AG09309 (cell line): Measurements from ENCODE around the gene MGAT4C.

Source experiments
- DNase-seq: peaks from one replicate; pipeline ENCODE4 v3.0.0-alpha.2; 2010; ENCODE audit warnings: low read depth
- H3K4me3 ChIP-seq: 2 replicates; pipeline ENCODE4 v1.5.1; 2011; ENCODE audit warnings: mild to moderate bottlenecking, low read depth, low read length, moderate library complexity; ENCODE audit not compliant: control insufficient read depth
- CTCF ChIP-seq: IDR thresholded peaks from 2 replicates; pipeline ENCODE4 v1.5.1; 2011; ENCODE audit warnings: mild to moderate bottlenecking, low read depth, low read length, inconsistent platforms; ENCODE audit not compliant: insufficient read depth, control insufficient read depth; ENCODE audit errors: missing control alignments

MGAT4C gene

GRCh38 chr12:85968606-85969005 lies 287.6 kb downstream of the MGAT4C start:
- H3K4me3 ChIP-seq: no peak overlapping the region
- TF ChIP-seq CTCF: no peak
- DNase-seq: no peak

GRCh38 chr12:85963326-85963725 lies 292.9 kb downstream of the MGAT4C start:
- DNase-seq: no peak
- no peak overlapping the region for H3K4me3 ChIP-seq
- no peak for TF ChIP-seq CTCF

- TF ChIP-seq CTCF: no peak
- no peak overlapping the region for H3K4me3 ChIP-seq
- DNase-seq: no peak
These were observed 300.1 kb downstream of the MGAT4C start for GRCh38 chr12:85956081-85956480.

- no peak for TF ChIP-seq CTCF
- H3K4me3 ChIP-seq: no peak overlapping the region
- no peak for DNase-seq
These were observed 301.1 kb downstream of the MGAT4C start for GRCh38 chr12:85955127-85955526.

GRCh38 chr12:85951823-85952222 lies 304.4 kb downstream of the MGAT4C start:
- DNase-seq: no peak
- TF ChIP-seq CTCF: no peak
- H3K4me3 ChIP-seq: no peak overlapping the region

GRCh38 chr12:85949253-85949652 lies 306.9 kb downstream of the MGAT4C start:
- no peak overlapping the region for H3K4me3 ChIP-seq
- TF ChIP-seq CTCF: no peak
- no peak for DNase-seq

GRCh38 chr12:85948340-85948739 lies 307.9 kb downstream of the MGAT4C start:
- H3K4me3 ChIP-seq: no peak overlapping the region
- no peak for DNase-seq
- no peak for TF ChIP-seq CTCF
